SH-SY5Y (cell line): ENCODE results near the gene APOC1.

Experiments used
- GATA2 ChIP-seq: IDR thresholded peaks from 2 replicates; pipeline ENCODE4 v1.6.1; 2011; ENCODE audit warnings: mild to moderate bottlenecking, low read depth, low read length
- GATA3 ChIP-seq: IDR thresholded peaks from 2 replicates; pipeline ENCODE4 v1.6.1; 2011; ENCODE audit warnings: low read depth, mild to moderate bottlenecking, low read length, moderate library complexity

DNA sequence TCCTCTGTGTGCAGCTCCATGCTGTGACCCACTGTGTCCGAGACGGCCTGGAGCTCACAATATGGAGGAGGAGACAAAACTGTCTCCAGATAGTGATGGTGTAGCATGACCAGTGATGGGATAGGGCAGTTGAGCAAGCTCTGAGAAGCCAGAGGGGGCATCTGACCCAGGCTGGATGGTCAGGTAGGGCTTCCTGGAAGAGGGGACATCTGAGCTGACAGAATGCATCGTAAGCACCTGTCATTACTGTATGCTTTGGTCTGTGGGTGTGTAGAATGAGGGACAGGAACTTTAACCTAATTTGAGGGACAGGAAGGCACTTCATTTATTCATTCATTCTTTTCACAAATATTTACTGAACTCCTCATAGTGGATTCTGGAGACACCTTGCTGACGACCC, 29.8 kb upstream of the APOC1 start:
- TF ChIP-seq GATA3 (no peak), GATA2 (no peak)
